K562 (cell line): ENCODE results near the gene LSP1. TPM values are rescaled to one million over a fixed set of nuclear protein-coding genes. Genes with fewer than 3 reads are reported as not detected.

Experiments used
- DEAF1 ChIP-seq: fragments of 450-650 bp; formaldehyde crosslinking; IDR thresholded peaks from 2 replicates; pipeline ENCODE4 v1.4.0; 2020; ENCODE audit warnings: mild to moderate bottlenecking, moderate library complexity
- GABPB1 ChIP-seq: sonication (generic); formaldehyde crosslinking; IDR thresholded peaks from 2 replicates; pipeline ENCODE4 v1.8.0; 2022; ENCODE audit warnings: mild to moderate bottlenecking, missing genetic modification reagents
- HDAC1 ChIP-seq, 2 experiments: fragments of 450-650 bp; IDR thresholded peaks; 2 replicates each; pipeline ENCODE4 v1.6.1; 2016 to 2017; ENCODE audit warnings: inconsistent platforms in 1 of 2, mild to moderate bottlenecking in 1 of 2, moderate library complexity in 1 of 2
- HNRNPH1 ChIP-seq: fragments of 200-400 bp; formaldehyde crosslinking; optimal IDR thresholded peaks from 2 replicates; pipeline ENCODE3; 2017; ENCODE audit warnings: low read depth, mild to moderate bottlenecking, low read length, moderate library complexity
- HSF4 ChIP-seq: fragments of 250-450 bp; sonication (Bioruptor Pico); IDR thresholded peaks from 2 replicates; pipeline ENCODE4 v2.1.2; 2022; ENCODE audit warnings: mild to moderate bottlenecking, moderate library complexity, borderline replicate concordance
- MEIS2 ChIP-seq: fragments of 450-650 bp; IDR thresholded peaks from 2 replicates; pipeline ENCODE4 v1.6.1; 2014; ENCODE audit warnings: mild to moderate bottlenecking; ENCODE audit not compliant: partially characterized antibody
- NCOA4 ChIP-seq: fragments of 450-650 bp; IDR thresholded peaks from 2 replicates; pipeline ENCODE4 v1.6.1; 2018; ENCODE audit warnings: mild to moderate bottlenecking; ENCODE audit not compliant: partially characterized antibody
- POLR2B ChIP-seq: fragments of 450-650 bp; IDR thresholded peaks from 2 replicates; pipeline ENCODE4 v1.6.1; 2018; ENCODE audit warnings: low read depth; ENCODE audit not compliant: partially characterized antibody
- RCOR1 ChIP-seq, 2 experiments: IDR thresholded peaks; 2 replicates each; pipeline ENCODE4 v1.6.1; 2012; ENCODE audit warnings: low read depth in 2 of 2, low read length in 2 of 2, borderline replicate concordance in 1 of 2, improper control_type of control experiment in 1 of 2
- SRSF9 ChIP-seq: fragments of 200-400 bp; formaldehyde crosslinking; IDR thresholded peaks from 2 replicates; pipeline ENCODE4 v1.6.1; 2017; ENCODE audit warnings: low read depth, low read length, borderline replicate concordance
- TFAP4 ChIP-seq: sonication (generic); formaldehyde crosslinking; IDR thresholded peaks from 2 replicates; pipeline ENCODE4 v1.8.0; 2022; ENCODE audit warnings: missing genetic modification reagents, mild to moderate bottlenecking, moderate library complexity, borderline replicate concordance
- VEZF1 ChIP-seq: fragments of 200-800 bp; sonication (Bioruptor generic); IDR thresholded peaks from 2 replicates; pipeline ENCODE4 v1.6.1; 2017; ENCODE audit warnings: missing genetic modification characterization, missing compliant biosample characterization
- XRCC4 ChIP-seq: IDR thresholded peaks from one replicate; pipeline ENCODE4 v1.6.1; 2011; ENCODE audit not compliant: insufficient read depth, insufficient read length; ENCODE audit errors: extremely low read depth
- ZBTB34 ChIP-seq: fragments of 250-450 bp; sonication (Bioruptor Pico); IDR thresholded peaks from 2 replicates; pipeline ENCODE4 v1.8.0; 2021; ENCODE audit warnings: mild to moderate bottlenecking, moderate library complexity
- ZC3H11A ChIP-seq: IDR thresholded peaks from 2 replicates; pipeline ENCODE4 v1.6.1; 2012; ENCODE audit warnings: low read depth, low read length, improper control_type of control experiment
- polyA plus RNA-seq, 8 experiments: library from polyadenylated mRNA; depleted of rRNA in 4 of 8; stranded (reverse) in 5 of 8; unstranded in 3 of 8; fragments of >200 nt; fragmentation: Nextera tagmentation in 2 of 8; fragmentation: Illumina TruSeq in 1 of 8; extraction: Ambion mirVana in 2 of 8; extraction: Trizol in 1 of 8; gene quantifications; 2 replicates each; pipeline versions ENCODE4 v1.2.1 to v1.2.3, GENCODE V29; 2011 to 2014; ENCODE audit warnings: inconsistent platforms in 1 of 8, missing spikeins in 1 of 8
- total RNA-seq, 7 experiments: library from RNA; depleted of rRNA in 6 of 7; stranded (reverse); fragments of >200 nt in 6 of 7; fragmentation: Illumina TruSeq in 2 of 7; extraction: Trizol in 2 of 7; gene quantifications; 2 replicates each; pipeline versions ENCODE4 v1.2.1 to v1.2.3, GENCODE V29; 2011 to 2021; ENCODE audit warnings: low replicate concordance in 1 of 7
- TF ChIP-seq, protein P1 (sequence below): sonication (generic); formaldehyde crosslinking; IDR thresholded peaks from 2 replicates; pipeline ENCODE4 v1.8.0; 2022; ENCODE audit warnings: mild to moderate bottlenecking, missing genetic modification reagents
- TF ChIP-seq, protein P2 (sequence below): IDR thresholded peaks from 2 replicates; pipeline ENCODE4 v1.6.1; 2016; ENCODE audit warnings: missing genetic modification characterization, missing compliant biosample characterization

LSP1 gene
- total and polyA plus RNA-seq, 9 of the 15 experiments (the other 6 are each of a cell fraction or from before 2014, with no cell fraction given), result 0.08 to 2.9 (median 0.65) TPM; not detected in 2

GRCh38 chr11:1832211-1832919, 20.5 kb upstream of the LSP1 start (continued):
- TF ChIP-seq, protein P1, sequence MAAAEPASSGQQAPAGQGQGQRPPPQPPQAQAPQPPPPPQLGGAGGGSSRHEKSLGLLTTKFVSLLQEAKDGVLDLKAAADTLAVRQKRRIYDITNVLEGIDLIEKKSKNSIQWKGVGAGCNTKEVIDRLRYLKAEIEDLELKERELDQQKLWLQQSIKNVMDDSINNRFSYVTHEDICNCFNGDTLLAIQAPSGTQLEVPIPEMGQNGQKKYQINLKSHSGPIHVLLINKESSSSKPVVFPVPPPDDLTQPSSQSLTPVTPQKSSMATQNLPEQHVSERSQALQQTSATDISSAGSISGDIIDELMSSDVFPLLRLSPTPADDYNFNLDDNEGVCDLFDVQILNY, result no peak
- TF ChIP-seq HSF4 (CRISPR knock-in tag) (no peak), HDAC1 (IDR thresholded peaks at IDR 0.05) (0 out of 4 replicates have a peak, but pooled peaks of 1 of the 2 experiments have one; percentile 24), RCOR1 (IDR thresholded peaks at IDR 0.05; ENCODE audit: borderline replicate concordance in 1 of 2, low read depth in 2 of 2, low read length in 2 of 2) (0 out of 4 replicates have a peak, but pooled peaks of 1 of the 2 experiments have one; percentile 16), TFAP4 (no peak), SRSF9 (no peak), VEZF1 (CRISPR knock-in tag) (peak; percentile 49; the same call in 1 of the 2 replicates), HNRNPH1 (no peak), DEAF1 (CRISPR knock-in tag) (peak; percentile 79), MEIS2 (no peak), NCOA4 (no peak), XRCC4 (no peak), ZBTB34 (no peak), POLR2B (no peak), GABPB1 (CRISPR knock-in tag) (no peak), ZC3H11A (no peak)
- TF ChIP-seq, protein P2, sequence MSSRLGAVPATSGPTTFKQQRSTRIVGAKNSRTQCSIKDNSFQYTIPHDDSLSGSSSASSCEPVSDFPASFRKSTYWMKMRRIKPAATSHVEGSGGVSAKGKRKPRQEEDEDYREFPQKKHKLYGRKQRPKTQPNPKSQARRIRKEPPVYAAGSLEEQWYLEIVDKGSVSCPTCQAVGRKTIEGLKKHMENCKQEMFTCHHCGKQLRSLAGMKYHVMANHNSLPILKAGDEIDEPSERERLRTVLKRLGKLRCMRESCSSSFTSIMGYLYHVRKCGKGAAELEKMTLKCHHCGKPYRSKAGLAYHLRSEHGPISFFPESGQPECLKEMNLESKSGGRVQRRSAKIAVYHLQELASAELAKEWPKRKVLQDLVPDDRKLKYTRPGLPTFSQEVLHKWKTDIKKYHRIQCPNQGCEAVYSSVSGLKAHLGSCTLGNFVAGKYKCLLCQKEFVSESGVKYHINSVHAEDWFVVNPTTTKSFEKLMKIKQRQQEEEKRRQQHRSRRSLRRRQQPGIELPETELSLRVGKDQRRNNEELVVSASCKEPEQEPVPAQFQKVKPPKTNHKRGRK (tag), result no peak
